T-cell (primary cell): ENCODE data around the gene CRB1. TPM values are rescaled to one million over a fixed set of nuclear protein-coding genes. Genes with fewer than 3 reads are reported as not detected.

Source experiments
- ATAC-seq, 4 experiments: fragments of 200-7000 bp in 3 of 4; fragments of 150-1000 bp in 1 of 4; cut with Tn5 transposase; replicated peaks in 1 of 4; 1 replicate in 3 of 4; 2 replicates in 1 of 4; pipeline ENCODE4 v1.10.0; 2021; ENCODE audit warnings: moderate library complexity in 3 of 4, mild to moderate bottlenecking in 2 of 4, moderate number of reproducible peaks in 1 of 4
- CTCF ChIA-PET, 2 donors: fragments of 300-600 bp; sonication (Branson Sonifier 250); formaldehyde crosslinking; loops; one replicate each; lab custom pipeline; 2022; ENCODE audit warnings: antibody characterized with exemption in 2 of 2; lab: Charles Lee
- POLR2A ChIA-PET, 2 donors: fragments of 300-600 bp; sonication (Branson Sonifier 250); formaldehyde crosslinking; loops; one replicate each; lab custom pipeline; 2022; ENCODE audit warnings: antibody characterized with exemption in 2 of 2; lab: Charles Lee
- DNase-seq, 35 experiments: peaks; one replicate each; pipeline versions ENCODE4 v3.0.0 to v3.0.0-alpha.2; 2013 to 2023
- H3K27ac ChIP-seq: one replicate; pipeline ENCODE4 v1.5.1; 2013; ENCODE audit warnings: low read length
- H3K27me3 ChIP-seq, 2 experiments: replicated peaks in 1 of 2; 1 replicate in 1 of 2; 2 replicates in 1 of 2; pipeline versions ENCODE4 v1.6.1 to v1.7.0; 2013; ENCODE audit warnings: low read length in 1 of 2, mixed read lengths in 1 of 2; ENCODE audit not compliant: control insufficient read depth in 2 of 2, insufficient read depth in 2 of 2; ENCODE audit errors: extremely low read depth in 1 of 2
- H3K36me3 ChIP-seq, 2 donors: 1 replicate in 1 of 2; 2 replicates in 1 of 2; pipeline versions ENCODE4 v1.6.1 to v1.7.0; 2013; ENCODE audit warnings: low read length in 1 of 2; ENCODE audit not compliant: control insufficient read depth in 2 of 2, insufficient read depth in 1 of 2; ENCODE audit errors: extremely low read depth in 1 of 2
- H3K4me1 ChIP-seq, 2 experiments: 1 replicate in 1 of 2; 2 replicates in 1 of 2; pipeline versions ENCODE4 v1.6.1 to v1.7.0; 2013; ENCODE audit warnings: low read length in 2 of 2, mixed read lengths in 1 of 2; ENCODE audit not compliant: insufficient read depth in 2 of 2, control insufficient read depth in 1 of 2; ENCODE audit errors: extremely low read depth in 1 of 2
- H3K4me3 ChIP-seq, 2 donors: 1 replicate in 1 of 2; 2 replicates in 1 of 2; pipeline versions ENCODE4 v1.5.1 to v1.7.0; 2013; ENCODE audit warnings: mild to moderate bottlenecking in 2 of 2, low read length in 1 of 2, moderate library complexity in 1 of 2; ENCODE audit not compliant: control insufficient read depth in 1 of 2; ENCODE audit errors: extremely low read depth in 1 of 2
- H3K9me3 ChIP-seq: 2 replicates; pipeline ENCODE4 v1.7.0; 2013
- H3K27ac Mint-ChIP-seq, 2 donors: one replicate each; pipeline ENCODE4 v1.8.0; 2020 to 2021; ENCODE audit warnings: mild to moderate bottlenecking in 2 of 2, mixed read lengths in 2 of 2
- H3K27me3 Mint-ChIP-seq, 2 donors: one replicate each; pipeline ENCODE4 v1.8.0; 2021 to 2022; ENCODE audit warnings: mixed read lengths in 2 of 2
- H3K36me3 Mint-ChIP-seq: one replicate; pipeline ENCODE4 v1.8.0; 2021; ENCODE audit warnings: mixed read lengths
- H3K4me1 Mint-ChIP-seq, 3 donors: one replicate each; pipeline ENCODE4 v1.8.0; 2020 to 2022; ENCODE audit warnings: mixed read lengths in 3 of 3, mild to moderate bottlenecking in 1 of 3
- H3K4me3 Mint-ChIP-seq, 3 donors: one replicate each; pipeline ENCODE4 v1.8.0; 2020 to 2022; ENCODE audit warnings: mild to moderate bottlenecking in 3 of 3, mixed read lengths in 3 of 3, moderate library complexity in 3 of 3
- H3K9me3 Mint-ChIP-seq, 3 donors: one replicate each; pipeline ENCODE4 v1.8.0; 2020 to 2022; ENCODE audit warnings: mixed read lengths in 3 of 3
- WGBS: methylation state at CpG from one replicate; pipeline ENCODE4 v1.1.5; 2013; ENCODE audit warnings: missing lambda C conversion rate; ENCODE audit not compliant: insufficient coverage; 5-methylcytosine and 5-hydroxymethylcytosine counted together
- total RNA-seq, 35 experiments: library from RNA in 6 of 35; stranded (reverse) in 6 of 35; fragments of 120-200 nt in 1 of 35; gene quantifications; one replicate each; pipeline versions ENCODE4 v1.2.1 to v1.2.4 and lab custom pipeline; 2013 to 2026

CRB1 gene
- total RNA-seq, 5 donors from 2014 or later (not counting 1 experiment from before 2014, with no cell fraction given): 0.09 to 0.47 (median 0.33) TPM

DNA sequence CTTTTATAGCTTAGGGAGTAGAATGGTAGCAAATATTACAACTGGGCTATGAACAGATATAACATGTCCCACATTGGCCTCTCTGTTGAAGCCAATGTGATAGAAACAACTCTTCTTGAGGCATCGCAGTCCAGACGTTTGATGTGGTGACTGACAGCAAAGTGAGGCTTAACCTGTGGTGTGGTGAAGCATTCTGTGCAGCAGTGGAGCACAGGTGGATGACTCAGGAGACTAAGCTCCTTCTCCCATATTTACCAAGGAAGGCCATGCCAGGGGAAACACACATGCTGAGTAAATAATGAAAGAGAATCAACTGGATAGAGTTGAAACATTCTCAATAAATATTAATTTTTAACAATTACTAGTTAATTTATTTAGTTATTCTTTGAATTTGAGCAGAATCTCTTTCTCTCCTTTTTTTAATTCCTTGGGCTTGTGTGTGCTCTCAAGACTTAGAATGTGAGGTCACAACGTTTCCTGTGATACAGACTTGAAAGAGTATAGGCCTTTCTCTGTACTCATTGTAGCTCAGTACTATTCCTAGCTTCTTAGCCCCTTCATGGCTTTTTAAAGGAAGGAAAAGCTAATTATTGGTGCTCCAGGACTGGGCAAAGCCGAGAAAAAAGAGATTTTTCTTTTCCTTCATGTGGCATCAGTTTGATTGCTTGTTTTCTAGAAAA lies 17.6 kb downstream of the CRB1 start:
- Histone ChIP-seq H3K27ac (no peak overlapping the region), H3K36me3 (no peaks in the 10 kb centered on the region), H3K9me3 (no peaks in the 10 kb centered on the region), H3K4me1 (peaks cover 0 to 5% of the 10 kb centered on the region in 2 experiments), H3K4me3 (no peak overlapping the region), H3K27me3 (no peaks in the 10 kb centered on the region)
- Mint-ChIP-seq H3K4me3 (no peak overlapping the region), H3K9me3 (no peaks in the 10 kb centered on the region), H3K36me3 (no peaks in the 10 kb centered on the region), H3K27me3 (peaks cover 15% of the 10 kb centered on the region in 2 donors), H3K4me1 (peaks cover 0 to 7% (median 3%) of the 10 kb centered on the region in 3 donors), H3K27ac (no peak overlapping the region)
- no CpG with 5 or more reads among the region's 4 CpGs for WGBS
- ChIA-PET POLR2A (no interaction called here), CTCF (interaction anchor here in 1 of 2 donors (0.7 kb wide), 1 partner anchor 97 kb away, joined by 6 read pairs; no protein-coding TSS in a partner anchor)
- DNase-seq (no peak), ATAC-seq (no peak)

DNA sequence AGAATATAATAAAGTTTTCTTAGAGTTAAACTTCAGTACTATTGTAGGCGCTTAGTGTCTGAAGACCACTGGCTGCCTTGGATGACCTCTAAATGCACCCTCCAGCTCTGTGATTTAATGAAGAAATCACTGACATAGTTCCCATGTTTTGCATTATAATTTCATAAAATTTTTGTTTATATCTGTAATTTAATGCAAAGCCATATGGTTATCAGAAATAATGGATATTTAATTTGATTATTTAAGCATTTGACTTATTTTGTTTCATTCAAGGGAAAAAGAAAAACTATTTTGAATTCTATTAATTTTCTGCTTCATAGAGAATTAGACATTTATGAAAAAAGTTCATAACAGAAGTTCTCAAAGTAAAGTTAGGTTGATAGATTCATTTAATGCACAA lies 18.6 kb downstream of the CRB1 start:
- Histone ChIP-seq H3K9me3 (no peaks in the 10 kb centered on the region), H3K4me3 (no peak overlapping the region), H3K27ac (no peak overlapping the region), H3K4me1 (peaks cover 0 to 5% of the 10 kb centered on the region in 2 experiments), H3K36me3 (no peaks in the 10 kb centered on the region), H3K27me3 (no peaks in the 10 kb centered on the region)
- Mint-ChIP-seq H3K4me3 (no peak overlapping the region), H3K4me1 (peaks cover 0 to 7% (median 3%) of the 10 kb centered on the region in 3 donors), H3K27me3 (peaks cover 10 to 16% of the 10 kb centered on the region in 2 donors), H3K36me3 (no peaks in the 10 kb centered on the region), H3K9me3 (no peaks in the 10 kb centered on the region), H3K27ac (no peak overlapping the region)
- DNase-seq (no peak), ATAC-seq (no peak)
- no CpG with 5 or more reads among the region's 1 CpG for WGBS
- ChIA-PET CTCF (interaction anchor here in 1 of 2 donors (0.6 kb wide), 1 partner anchor 1108 kb away, joined by 4 read pairs; no protein-coding TSS in a partner anchor), POLR2A (no interaction called here)

DNA sequence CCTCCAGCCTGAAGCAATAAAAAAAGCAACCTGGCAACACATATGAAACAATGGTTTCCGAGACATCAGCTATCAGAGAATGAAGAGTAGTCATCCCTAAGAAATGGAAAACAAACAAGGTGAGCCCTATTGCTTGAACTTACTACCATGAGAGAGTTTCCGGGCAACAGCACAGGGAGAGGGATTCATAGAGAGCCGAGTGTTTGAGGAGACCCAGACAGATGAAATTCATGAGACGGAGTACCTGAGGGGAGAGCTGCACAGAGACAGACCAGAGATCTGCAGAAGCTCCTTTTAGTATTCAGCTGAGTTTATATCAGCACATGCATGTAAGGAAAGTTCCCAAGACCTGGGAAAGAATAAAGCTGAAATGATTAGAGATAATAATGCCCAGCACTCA lies 19.8 kb downstream of the CRB1 start:
- H3K4me1 Mint-ChIP-seq: peaks cover 0 to 7% (median 3%) of the 10 kb centered on the region in 3 donors
- Histone ChIP-seq H3K27me3 (no peaks in the 10 kb centered on the region), H3K27ac (no peak overlapping the region), H3K4me1 (peaks cover 0 to 5% of the 10 kb centered on the region in 2 experiments), H3K4me3 (no peak overlapping the region), H3K36me3 (no peaks in the 10 kb centered on the region), H3K9me3 (no peaks in the 10 kb centered on the region)
- H3K36me3 Mint-ChIP-seq: no peaks in the 10 kb centered on the region
- H3K27me3 Mint-ChIP-seq: peaks cover 15 to 20% of the 10 kb centered on the region in 2 donors
- DNase-seq: no peak
- CTCF ChIA-PET: no interaction called here
- H3K4me3 Mint-ChIP-seq: no peak overlapping the region
- 86% methylated on average over 4 of the region's 4 CpGs for WGBS
- no peak overlapping the region for H3K27ac Mint-ChIP-seq
- H3K9me3 Mint-ChIP-seq: peaks cover 0 to 2% (median 0%) of the 10 kb centered on the region in 3 donors
- no peak for ATAC-seq
- POLR2A ChIA-PET: no interaction called here

DNA sequence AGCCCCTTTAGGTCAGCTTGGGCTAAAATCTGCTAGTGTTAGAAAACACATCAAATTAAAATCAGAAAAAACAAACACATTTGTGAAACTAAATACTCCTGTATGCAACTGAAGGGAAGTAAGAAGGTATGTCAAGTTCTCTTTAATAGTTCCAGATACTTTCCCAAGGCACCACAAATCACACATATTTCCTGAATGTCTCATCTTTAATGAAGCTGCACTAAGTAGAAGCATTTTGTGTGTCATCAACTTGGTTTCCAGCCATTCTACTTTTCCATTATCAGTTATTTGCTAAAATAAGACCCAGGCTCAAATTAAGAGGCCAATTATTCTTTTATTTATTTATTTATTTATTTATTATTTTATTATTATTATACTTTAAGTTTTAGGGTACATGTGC lies 34.7 kb downstream of the CRB1 start:
- H3K27ac ChIP-seq: no peak overlapping the region
- ATAC-seq: no peak
- Mint-ChIP-seq H3K4me3 (no peak overlapping the region), H3K4me1 (no peaks in the 10 kb centered on the region), H3K27me3 (peaks cover 0 to 3% of the 10 kb centered on the region in 2 donors), H3K27ac (no peak overlapping the region), H3K36me3 (no peaks in the 10 kb centered on the region), H3K9me3 (no peaks in the 10 kb centered on the region)
- H3K9me3 ChIP-seq: no peaks in the 10 kb centered on the region
- no peaks in the 10 kb centered on the region for H3K36me3 ChIP-seq
- POLR2A ChIA-PET: no interaction called here
- DNase-seq: no peak
- H3K27me3 ChIP-seq: no peaks in the 10 kb centered on the region
- H3K4me1 ChIP-seq: no peaks in the 10 kb centered on the region
- CTCF ChIA-PET: interaction anchor here in 1 of 2 donors (0.6 kb wide), 1 partner anchor 24 kb away, joined by 4 read pairs; no protein-coding TSS in a partner anchor
- H3K4me3 ChIP-seq: no peak overlapping the region

DNA sequence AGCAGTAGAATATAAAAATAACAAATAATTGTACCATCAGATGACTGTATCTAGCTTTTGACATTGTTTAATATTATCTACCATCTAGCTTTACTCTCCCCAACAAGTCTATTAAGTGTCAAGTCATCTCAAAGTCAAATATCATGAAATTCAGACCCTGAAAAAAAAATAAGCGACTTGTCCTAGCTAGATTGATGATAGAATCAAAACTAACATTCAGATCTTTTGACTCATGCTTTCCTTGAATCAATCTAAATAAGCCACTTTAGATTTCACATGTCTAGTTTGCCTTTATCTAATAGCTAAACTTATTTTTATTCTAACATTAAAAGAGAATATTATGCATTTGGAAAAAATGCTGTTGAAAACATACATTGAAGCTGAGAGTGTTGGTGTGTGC lies 35.4 kb downstream of the CRB1 start:
- Mint-ChIP-seq H3K4me1 (no peaks in the 10 kb centered on the region), H3K27ac (no peak overlapping the region), H3K9me3 (no peaks in the 10 kb centered on the region), H3K36me3 (no peaks in the 10 kb centered on the region), H3K27me3 (peaks cover 0 to 3% of the 10 kb centered on the region in 2 donors), H3K4me3 (no peak overlapping the region)
- no peaks in the 10 kb centered on the region for H3K4me1 ChIP-seq
- WGBS: 100% methylated on average over 1 of the region's 1 CpG
- POLR2A ChIA-PET: interaction anchor here in 1 of 2 donors (0.5 kb wide), 1 partner anchor 24 kb away, joined by 4 read pairs; no protein-coding TSS in a partner anchor
- no peaks in the 10 kb centered on the region for H3K36me3 ChIP-seq
- no peaks in the 10 kb centered on the region for H3K27me3 ChIP-seq
- no peak overlapping the region for H3K4me3 ChIP-seq
- H3K27ac ChIP-seq: no peak overlapping the region
- DNase-seq (no peak), ATAC-seq (no peak)
- CTCF ChIA-PET: interaction anchor here in 1 of 2 donors (0.6 to 0.9 kb wide), 3 partner anchors 24 to 1487 kb away, joined by 3 to 4 read pairs (median 4); no protein-coding TSS in a partner anchor
- no peaks in the 10 kb centered on the region for H3K9me3 ChIP-seq

DNA sequence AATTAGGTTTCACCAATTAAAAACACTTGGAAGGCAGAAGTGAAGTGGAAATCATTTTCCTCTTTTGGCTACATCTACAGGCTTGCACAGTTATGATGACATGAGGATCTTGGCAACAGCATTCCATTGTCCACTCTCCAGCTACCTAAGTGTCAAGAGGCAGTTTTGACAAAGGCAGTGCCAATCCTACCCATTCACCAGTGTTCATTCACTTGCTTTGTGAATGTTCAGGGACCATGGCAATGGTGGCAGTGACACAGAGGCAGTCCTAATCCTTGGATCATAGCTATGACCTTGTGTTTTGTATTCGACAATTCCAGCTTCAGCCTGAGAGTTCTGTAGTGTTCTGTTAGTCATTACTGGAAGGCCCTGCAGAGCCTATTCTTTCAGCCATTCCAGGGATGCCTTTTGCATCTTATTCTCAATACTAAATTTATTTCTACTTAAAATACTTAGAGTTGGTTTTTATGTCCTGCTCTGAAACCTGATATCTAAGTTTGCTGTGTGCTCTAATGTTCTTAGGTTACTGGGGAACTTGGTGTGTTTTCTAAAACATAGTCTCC lies 36.7 kb downstream of the CRB1 start:
- peaks cover 0 to 3% of the 10 kb centered on the region in 2 donors for H3K27me3 Mint-ChIP-seq
- H3K27ac Mint-ChIP-seq: no peak overlapping the region
- DNase-seq (no peak), ATAC-seq (no peak)
- ChIA-PET POLR2A (interaction anchor here in 1 of 2 donors (0.5 kb wide), 1 partner anchor 15 kb away, joined by 5 read pairs; no protein-coding TSS in a partner anchor), CTCF (no interaction called here)
- H3K4me1 Mint-ChIP-seq: no peaks in the 10 kb centered on the region
- H3K36me3 Mint-ChIP-seq: no peaks in the 10 kb centered on the region
- H3K9me3 Mint-ChIP-seq: no peaks in the 10 kb centered on the region
- no peaks in the 10 kb centered on the region for H3K36me3 ChIP-seq
- no peak overlapping the region for H3K4me3 Mint-ChIP-seq
- no peak overlapping the region for H3K27ac ChIP-seq
- no CpG with 5 or more reads among the region's 1 CpG for WGBS
- no peak overlapping the region for H3K4me3 ChIP-seq
- H3K4me1 ChIP-seq: no peaks in the 10 kb centered on the region
- no peaks in the 10 kb centered on the region for H3K9me3 ChIP-seq
- no peaks in the 10 kb centered on the region for H3K27me3 ChIP-seq
